CD14-positive monocyte (primary cell): ENCODE measurements around the gene RAB37. TPM values are rescaled to one million over a fixed set of nuclear protein-coding genes. Genes with fewer than 3 reads are reported as not detected.

ENCODE experiments used
- DNase-seq, 3 donors: peaks; one replicate each; pipeline ENCODE4 v3.0.0-alpha.2; 2011 to 2022
- H2AFZ ChIP-seq: 2 replicates; pipeline ENCODE4 v1.6.0; 2012; ENCODE audit warnings: mild to moderate bottlenecking, low read depth, low read length, inconsistent platforms; ENCODE audit not compliant: insufficient read depth, poor library complexity, severe bottlenecking
- H3K27ac ChIP-seq, 2 donors: 1 replicate in 1 of 2; 2 replicates in 1 of 2; pipeline ENCODE4 v1.5.1; 2012 to 2013; ENCODE audit warnings: low read length in 2 of 2, control low read depth in 1 of 2, inconsistent platforms in 1 of 2, low read depth in 1 of 2, mild to moderate bottlenecking in 1 of 2
- H3K27me3 ChIP-seq, 2 donors: one replicate each; pipeline versions ENCODE4 v1.6.0 to v1.6.1; 2011 to 2013; ENCODE audit warnings: low read length in 2 of 2; ENCODE audit not compliant: control insufficient read depth in 2 of 2, insufficient read depth in 2 of 2
- H3K36me3 ChIP-seq, 2 donors: replicated peaks in 1 of 2; 1 replicate in 1 of 2; 2 replicates in 1 of 2; pipeline versions ENCODE4 v1.5.1 to v1.6.1; 2012 to 2013; ENCODE audit warnings: low read length in 2 of 2, control low read depth in 1 of 2, inconsistent platforms in 1 of 2, mild to moderate bottlenecking in 1 of 2; ENCODE audit not compliant: insufficient read depth in 2 of 2, control insufficient read depth in 1 of 2
- H3K4me1 ChIP-seq, 2 donors: 1 replicate in 1 of 2; 2 replicates in 1 of 2; pipeline versions ENCODE4 v1.5.1 to v1.6.1; 2012 to 2013; ENCODE audit warnings: low read length in 2 of 2, control low read depth in 1 of 2, inconsistent platforms in 1 of 2, mild to moderate bottlenecking in 1 of 2, moderate library complexity in 1 of 2; ENCODE audit not compliant: insufficient read depth in 2 of 2, control insufficient read depth in 1 of 2
- H3K4me2 ChIP-seq: replicated peaks from 2 replicates; pipeline ENCODE3; 2012; ENCODE audit warnings: low read length, moderate library complexity, mild to moderate bottlenecking; ENCODE audit not compliant: poor library complexity, severe bottlenecking; ENCODE audit errors: extremely low read depth
- H3K4me3 ChIP-seq, 3 experiments: fragments of 200-600 bp in 1 of 3; sonication (generic) in 1 of 3; replicated peaks in 1 of 3; 1 replicate in 2 of 3; 2 replicates in 1 of 3; pipeline ENCODE4 v1.5.1; 2011 to 2013; ENCODE audit warnings: low read length in 3 of 3, mild to moderate bottlenecking in 3 of 3, control low read depth in 2 of 3, low read depth in 2 of 3, inconsistent platforms in 1 of 3, moderate library complexity in 1 of 3
- H3K79me2 ChIP-seq: 2 replicates; pipeline ENCODE4 v1.6.0; 2012; ENCODE audit warnings: mild to moderate bottlenecking, control low read depth, inconsistent platforms, low read length, moderate library complexity; ENCODE audit not compliant: insufficient read depth
- H3K9ac ChIP-seq: 2 replicates; pipeline ENCODE4 v1.6.0; 2017; ENCODE audit warnings: low read length, mild to moderate bottlenecking; ENCODE audit not compliant: insufficient read depth, poor library complexity, severe bottlenecking
- H3K9me3 ChIP-seq, 2 donors: replicated peaks in 1 of 2; 1 replicate in 1 of 2; 2 replicates in 1 of 2; pipeline versions ENCODE4 v1.5.1 to v1.6.1; 2012 to 2013; ENCODE audit warnings: low read length in 2 of 2, control low read depth in 1 of 2; ENCODE audit not compliant: control insufficient read depth in 1 of 2, insufficient read depth in 1 of 2
- H4K20me1 ChIP-seq: 2 replicates; pipeline ENCODE4 v1.6.0; 2012; ENCODE audit warnings: mild to moderate bottlenecking, low read length, control low read depth, moderate library complexity; ENCODE audit not compliant: insufficient read depth
- H3K27ac Mint-ChIP-seq, 7 donors: one replicate each; pipeline ENCODE4 v1.8.0; 2020; ENCODE audit warnings: mild to moderate bottlenecking in 7 of 7, mixed read lengths in 7 of 7, moderate library complexity in 6 of 7, inconsistent platforms in 2 of 7
- H3K27me3 Mint-ChIP-seq, 3 donors: one replicate each; pipeline ENCODE4 v1.8.0; 2021 to 2022; ENCODE audit warnings: low read depth in 3 of 3, mild to moderate bottlenecking in 3 of 3, mixed read lengths in 3 of 3, moderate library complexity in 3 of 3, inconsistent platforms in 1 of 3
- H3K36me3 Mint-ChIP-seq, 2 donors: one replicate each; pipeline ENCODE4 v1.8.0; 2020; ENCODE audit warnings: mixed read lengths in 2 of 2, inconsistent platforms in 1 of 2, mild to moderate bottlenecking in 1 of 2
- H3K4me1 Mint-ChIP-seq: one replicate; pipeline ENCODE4 v1.8.0; 2020; ENCODE audit warnings: mild to moderate bottlenecking, mixed read lengths
- H3K4me3 Mint-ChIP-seq, 2 donors: one replicate each; pipeline ENCODE4 v1.8.0; 2020; ENCODE audit warnings: mild to moderate bottlenecking in 2 of 2, mixed read lengths in 2 of 2, moderate library complexity in 1 of 2
- H3K9me3 Mint-ChIP-seq, 7 donors: one replicate each; pipeline ENCODE4 v1.8.0; 2020 to 2022; ENCODE audit warnings: mixed read lengths in 7 of 7, mild to moderate bottlenecking in 6 of 7, moderate library complexity in 6 of 7, inconsistent platforms in 2 of 7
- WGBS: methylation state at CpG from one replicate; pipeline ENCODE4 v1.1.5; 2013; ENCODE audit warnings: missing lambda C conversion rate; ENCODE audit not compliant: insufficient coverage; 5-methylcytosine and 5-hydroxymethylcytosine counted together
- intact Hi-C, 2 donors: fragments of 100-400 bp; cut with micrococcal nuclease; formaldehyde crosslinking; loops; one replicate each; pipeline versions ENCODE4 v1.15.0 to v1.15.1; 2023
- polyA plus RNA-seq, 3 donors: library from polyadenylated mRNA; depleted of rRNA in 1 of 3; unstranded in 2 of 3; stranded (reverse) in 1 of 3; fragments of 300-500 nt in 2 of 3; fragments of >200 nt in 1 of 3; fragmentation: Illumina TruSeq in 2 of 3; gene quantifications; 1 replicate in 2 of 3; 2 replicates in 1 of 3; pipeline ENCODE4 v1.2.3, GENCODE V29; 2012 to 2021
- TF ChIP-seq, protein P1 (sequence below): fragments of 200-600 bp; IDR thresholded peaks from one replicate; pipeline ENCODE4 v1.8.0; 2022; ENCODE audit warnings: antibody characterized with exemption, mild to moderate bottlenecking

Gene RAB37
- polyA plus RNA-seq, 3 donors = 26.8 to 40.9 (median 33.1) TPM

DNA sequence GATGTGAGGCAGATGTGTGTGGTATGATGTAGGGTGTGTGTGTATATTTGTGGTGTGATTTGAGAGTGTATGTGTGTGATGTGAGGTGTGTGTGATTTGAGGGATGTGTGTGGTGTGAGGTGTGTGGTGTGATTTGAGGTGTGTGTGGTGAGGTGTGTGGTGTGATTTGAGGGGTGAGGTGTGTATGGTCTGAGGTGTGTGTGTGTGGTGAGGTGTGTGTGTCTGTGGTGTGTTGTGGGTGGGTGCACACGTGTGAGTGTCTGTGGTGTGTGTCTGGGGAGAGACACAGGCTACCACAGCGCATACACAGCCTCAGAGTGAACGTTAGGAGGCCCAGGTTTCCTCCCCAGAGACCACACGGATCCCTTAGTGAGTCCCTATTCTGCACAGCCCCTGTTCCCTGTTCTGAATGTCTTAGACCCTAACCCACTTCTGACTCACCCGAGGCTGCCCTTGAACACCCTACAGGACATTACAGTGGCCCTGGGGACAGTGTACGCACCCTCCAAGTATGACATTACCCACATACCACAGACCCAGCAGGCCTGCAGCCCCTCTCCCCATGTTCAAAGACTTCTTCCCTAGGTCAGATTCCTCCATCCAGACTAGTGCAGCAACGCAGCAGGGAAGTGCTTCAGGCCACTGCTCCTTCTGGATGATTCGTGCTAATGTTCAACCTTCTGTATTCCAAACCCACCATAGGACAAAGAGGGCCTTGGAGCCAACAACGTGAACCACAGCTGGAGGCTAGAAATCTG is 3.5 kb upstream of the RAB37 start:
- Mint-ChIP-seq H3K27me3 (peaks cover 0 to 3% (median 0%) of the 10 kb centered on the region in 3 donors), H3K4me3 (no peak overlapping the region), H3K36me3 (no peaks in the 10 kb centered on the region), H3K4me1 (peaks cover 49% of the 10 kb centered on the region), H3K27ac (no peak overlapping the region), H3K9me3 (peaks cover 0 to 3% (median 0%) of the 10 kb centered on the region in 7 donors)
- no peaks in the 10 kb centered on the region for H3K9me3 ChIP-seq
- H3K79me2 ChIP-seq = peaks cover 14% of the 10 kb centered on the region
- peaks cover 40 to 62% of the 10 kb centered on the region in 2 donors for H3K4me1 ChIP-seq
- no peaks in the 10 kb centered on the region for H4K20me1 ChIP-seq
- H3K9ac ChIP-seq = no peak overlapping the region
- no peak overlapping the region for H3K4me3 ChIP-seq
- no peaks in the 10 kb centered on the region for H3K36me3 ChIP-seq
- no peak overlapping the region for H2AFZ ChIP-seq
- no peak overlapping the region for H3K27ac ChIP-seq
- intact Hi-C loops = loop anchor here (10.0 kb wide), 2 partner anchors 169 to 359 kb away; partner anchors contain the start of gene CD300H (in 1 of the 2)
- H3K4me2 ChIP-seq = no peak overlapping the region
- TF ChIP-seq, protein P1, sequence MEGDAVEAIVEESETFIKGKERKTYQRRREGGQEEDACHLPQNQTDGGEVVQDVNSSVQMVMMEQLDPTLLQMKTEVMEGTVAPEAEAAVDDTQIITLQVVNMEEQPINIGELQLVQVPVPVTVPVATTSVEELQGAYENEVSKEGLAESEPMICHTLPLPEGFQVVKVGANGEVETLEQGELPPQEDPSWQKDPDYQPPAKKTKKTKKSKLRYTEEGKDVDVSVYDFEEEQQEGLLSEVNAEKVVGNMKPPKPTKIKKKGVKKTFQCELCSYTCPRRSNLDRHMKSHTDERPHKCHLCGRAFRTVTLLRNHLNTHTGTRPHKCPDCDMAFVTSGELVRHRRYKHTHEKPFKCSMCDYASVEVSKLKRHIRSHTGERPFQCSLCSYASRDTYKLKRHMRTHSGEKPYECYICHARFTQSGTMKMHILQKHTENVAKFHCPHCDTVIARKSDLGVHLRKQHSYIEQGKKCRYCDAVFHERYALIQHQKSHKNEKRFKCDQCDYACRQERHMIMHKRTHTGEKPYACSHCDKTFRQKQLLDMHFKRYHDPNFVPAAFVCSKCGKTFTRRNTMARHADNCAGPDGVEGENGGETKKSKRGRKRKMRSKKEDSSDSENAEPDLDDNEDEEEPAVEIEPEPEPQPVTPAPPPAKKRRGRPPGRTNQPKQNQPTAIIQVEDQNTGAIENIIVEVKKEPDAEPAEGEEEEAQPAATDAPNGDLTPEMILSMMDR = no peak
- no peak for DNase-seq
- 90% methylated on average over 6 of the region's 9 CpGs for WGBS
- no peaks in the 10 kb centered on the region for H3K27me3 ChIP-seq

DNA sequence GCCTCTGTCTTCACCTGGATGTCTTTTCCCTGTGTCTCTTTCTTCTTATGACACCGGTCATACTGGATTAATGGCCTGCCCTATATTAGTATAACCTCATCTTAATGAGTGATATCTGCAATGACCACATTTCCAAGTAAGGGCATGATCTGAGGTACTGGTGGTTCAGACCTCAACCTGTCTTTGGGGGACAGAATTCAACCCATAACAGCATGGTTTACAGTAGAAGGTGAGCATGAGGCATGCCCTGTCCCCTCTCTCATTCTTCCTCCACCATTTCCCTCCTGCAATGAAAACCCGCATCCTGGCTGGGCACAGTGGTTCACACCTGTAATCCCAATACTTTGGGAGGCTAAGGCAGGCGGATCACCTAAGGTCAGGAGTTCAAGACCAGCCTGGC is 2.8 kb upstream of the RAB37 start:
- Histone ChIP-seq H3K4me1 (peaks cover 47 to 69% of the 10 kb centered on the region in 2 donors), H3K4me3 (no peak overlapping the region), H4K20me1 (no peaks in the 10 kb centered on the region), H3K79me2 (peaks cover 21% of the 10 kb centered on the region), H3K4me2 (no peak overlapping the region), H3K36me3 (no peaks in the 10 kb centered on the region), H2AFZ (no peak overlapping the region), H3K27ac (no peak overlapping the region), H3K27me3 (no peaks in the 10 kb centered on the region), H3K9me3 (no peaks in the 10 kb centered on the region), H3K9ac (no peak overlapping the region)
- intact Hi-C loops = loop anchor here (10.0 kb wide), 2 partner anchors 169 to 359 kb away; partner anchors contain the start of gene CD300H (in 1 of the 2)
- 83% methylated on average over 1 of the region's 3 CpGs for WGBS
- no peaks in the 10 kb centered on the region for H3K36me3 Mint-ChIP-seq
- no peak overlapping the region for H3K4me3 Mint-ChIP-seq
- peaks cover 0 to 5% (median 0%) of the 10 kb centered on the region in 3 donors for H3K27me3 Mint-ChIP-seq
- peaks cover 56% of the 10 kb centered on the region for H3K4me1 Mint-ChIP-seq
- TF ChIP-seq, protein P1 = no peak
- H3K9me3 Mint-ChIP-seq = peaks cover 0 to 3% (median 0%) of the 10 kb centered on the region in 7 donors
- DNase-seq = no peak
- peak overlapping the region in 1 of 7 donors; percentile 14 for H3K27ac Mint-ChIP-seq
